GM19467 (cell line): Measurements from ENCODE around the gene NUP98.

Experiments used
- ATAC-seq: cut with Tn5 transposase; IDR thresholded peaks from one replicate; pipeline ENCODE4 v1.9.1; 2021; ENCODE audit warnings: mild to moderate bottlenecking, moderate library complexity; ENCODE audit not compliant: unreplicated experiment

Gene NUP98

GRCh38 chr11:3797329-3798090 is at the start of gene NUP98:
Gene NUP98, minus strand, starts transcription at chr11:3797554. Its CDS starts 15,437 bp downstream, at chr11:3782117.
- ATAC-seq, result peak; percentile 93

DNA sequence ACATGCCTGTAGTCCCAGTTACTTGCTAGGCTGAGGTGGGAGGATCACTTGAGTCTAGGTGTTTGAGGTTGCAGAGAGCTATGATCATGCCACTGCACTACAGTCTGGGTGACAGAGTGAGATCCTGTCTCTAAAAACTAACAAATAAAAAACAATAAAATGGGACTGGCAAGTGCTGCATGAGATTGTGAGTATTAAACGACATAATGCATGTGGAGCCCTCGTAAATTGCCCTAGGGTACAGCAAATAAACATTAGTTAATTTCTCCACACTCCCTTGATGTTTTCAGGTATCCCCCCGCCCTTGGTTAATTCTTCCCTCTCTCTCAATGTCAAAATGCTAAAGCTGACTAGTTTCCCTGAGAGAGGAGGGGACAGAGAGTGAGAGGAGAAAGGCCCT is 48.3 kb upstream of the NUP98 start:
- ATAC-seq, result no peak

DNA sequence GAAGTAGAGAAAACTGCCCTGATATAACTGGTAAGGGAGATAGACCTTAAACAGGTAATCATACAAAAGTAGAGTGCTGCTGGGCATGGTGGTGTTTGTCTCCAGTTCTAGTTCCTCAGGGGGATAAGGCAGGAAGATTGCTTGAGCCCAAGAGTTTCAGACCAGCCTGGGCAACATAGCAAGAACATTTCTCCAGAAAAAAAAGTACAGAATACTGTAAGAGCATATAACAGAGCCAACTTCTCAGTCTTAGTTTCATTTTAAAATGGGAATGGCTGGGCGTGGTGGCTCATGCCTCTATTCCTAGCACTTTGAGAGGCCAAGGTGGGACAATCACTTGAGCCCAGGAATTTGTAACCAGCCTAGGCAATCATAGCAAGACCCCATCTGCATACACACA is 47.9 kb upstream of the NUP98 start:
- no peak for ATAC-seq

GRCh38 chr11:3843326-3843725 is 46.0 kb upstream of the NUP98 start:
- ATAC-seq, result no peak

DNA sequence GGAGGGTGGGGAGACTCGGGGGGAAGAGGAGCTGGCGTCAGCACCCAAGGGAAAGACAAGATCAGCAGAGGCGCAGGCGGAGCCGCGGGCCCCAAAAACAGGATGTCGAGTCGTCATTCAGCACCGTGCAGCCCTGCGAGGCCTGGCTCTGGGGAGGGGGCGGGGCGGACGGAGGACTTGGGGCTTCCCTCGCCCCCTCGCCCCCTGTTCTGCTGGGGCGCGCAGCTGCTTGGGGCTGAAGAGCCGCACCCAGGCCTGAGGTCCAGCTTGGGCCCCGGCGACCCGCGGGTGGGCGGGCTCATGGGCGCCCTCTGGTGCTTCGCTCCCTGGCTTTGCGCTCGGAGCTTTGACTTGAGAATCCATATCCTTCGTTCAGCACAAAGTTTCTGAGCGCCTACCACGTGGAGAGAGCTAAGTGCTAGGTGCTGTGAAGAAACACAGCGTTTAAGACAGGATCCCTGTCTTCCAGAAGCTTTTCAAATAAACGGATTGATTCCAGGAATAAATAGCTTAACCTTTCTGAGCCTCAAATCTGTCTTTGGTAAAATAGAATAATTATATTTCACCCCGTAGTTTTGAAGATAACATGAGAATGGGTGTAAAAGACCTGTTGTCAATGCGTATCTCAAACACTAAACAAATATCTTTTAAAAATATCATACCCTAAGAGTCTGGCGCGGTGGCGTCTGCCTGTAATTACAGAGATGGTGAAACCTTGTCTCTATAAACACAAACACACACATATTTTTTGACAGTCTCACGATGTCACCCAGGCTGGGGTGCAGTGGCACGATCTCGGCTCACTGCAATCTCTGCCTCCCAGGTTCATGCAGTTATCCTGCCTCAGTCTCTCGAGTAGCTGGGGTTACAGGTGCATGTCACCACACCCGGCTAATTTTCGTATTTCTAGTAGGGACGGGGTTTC is 44.3 kb upstream of the NUP98 start:
- peak; percentile 46 for ATAC-seq

DNA sequence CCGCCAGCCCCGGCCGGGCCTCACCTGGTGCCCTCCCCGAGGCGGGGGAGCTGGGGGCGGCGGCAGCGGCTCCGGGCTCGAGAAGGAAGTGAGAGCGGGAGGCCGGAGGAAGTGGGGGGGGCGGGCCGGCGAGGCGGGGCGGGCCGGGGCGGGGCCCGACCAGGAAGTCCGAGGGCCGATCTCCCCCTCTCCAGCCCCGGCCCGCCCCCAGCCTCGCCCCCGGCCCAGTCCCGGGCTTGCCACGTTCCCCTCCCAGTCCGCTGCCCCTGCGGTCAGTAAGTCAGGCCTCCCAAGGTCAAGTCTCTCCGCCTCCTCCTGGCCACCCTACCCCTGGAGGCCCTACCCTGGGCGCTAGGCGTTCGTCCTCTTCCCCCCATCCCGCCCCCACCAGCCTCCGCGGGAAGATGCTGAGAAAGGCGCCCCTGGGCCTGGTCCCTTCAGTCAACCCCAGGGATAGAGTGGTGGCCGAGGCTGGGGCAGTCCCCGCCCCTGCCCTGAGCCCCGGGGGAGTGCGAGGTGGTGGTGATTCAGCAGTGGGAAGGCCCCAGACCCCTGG is 43.6 kb upstream of the NUP98 start, which contains the start of gene RHOG:
TSS of gene RHOG (minus strand) at position 90 of the 556 bp plus-strand sequence. CDS start 12,821 bp downstream, outside the sequence.
- peak; percentile 29 for ATAC-seq

GRCh38 chr11:3840004-3840869 is 42.9 kb upstream of the NUP98 start:
- ATAC-seq, result peak; percentile 11

- no peak for ATAC-seq
Measured at GRCh38 chr11:3838504-3838903, 41.1 kb upstream of the NUP98 start.

DNA sequence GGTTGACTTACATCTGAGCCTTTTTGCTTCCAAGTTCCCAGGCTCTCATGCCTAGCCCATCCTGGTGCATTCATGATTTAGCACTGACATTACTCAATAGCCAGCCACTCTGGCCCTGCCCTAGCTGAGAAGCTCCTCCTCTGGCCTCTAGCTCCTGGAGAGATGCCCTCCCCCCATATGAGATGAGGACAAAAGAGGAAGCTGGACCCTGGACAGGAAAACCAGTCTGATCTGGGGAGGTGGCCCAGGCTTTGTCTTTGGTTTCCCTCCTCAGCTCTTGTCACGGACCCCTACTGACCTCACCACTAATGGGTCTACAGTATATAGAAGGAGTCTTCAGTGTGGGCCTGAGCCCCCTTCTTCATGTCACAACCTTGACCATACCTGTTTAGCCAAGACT is 40.4 kb upstream of the NUP98 start:
- no peak for ATAC-seq

GRCh38 chr11:3836903-3837302 is 39.5 kb upstream of the NUP98 start:
- no peak for ATAC-seq

- ATAC-seq, result no peak
Measured at GRCh38 chr11:3835751-3836150, 38.4 kb upstream of the NUP98 start.

DNA sequence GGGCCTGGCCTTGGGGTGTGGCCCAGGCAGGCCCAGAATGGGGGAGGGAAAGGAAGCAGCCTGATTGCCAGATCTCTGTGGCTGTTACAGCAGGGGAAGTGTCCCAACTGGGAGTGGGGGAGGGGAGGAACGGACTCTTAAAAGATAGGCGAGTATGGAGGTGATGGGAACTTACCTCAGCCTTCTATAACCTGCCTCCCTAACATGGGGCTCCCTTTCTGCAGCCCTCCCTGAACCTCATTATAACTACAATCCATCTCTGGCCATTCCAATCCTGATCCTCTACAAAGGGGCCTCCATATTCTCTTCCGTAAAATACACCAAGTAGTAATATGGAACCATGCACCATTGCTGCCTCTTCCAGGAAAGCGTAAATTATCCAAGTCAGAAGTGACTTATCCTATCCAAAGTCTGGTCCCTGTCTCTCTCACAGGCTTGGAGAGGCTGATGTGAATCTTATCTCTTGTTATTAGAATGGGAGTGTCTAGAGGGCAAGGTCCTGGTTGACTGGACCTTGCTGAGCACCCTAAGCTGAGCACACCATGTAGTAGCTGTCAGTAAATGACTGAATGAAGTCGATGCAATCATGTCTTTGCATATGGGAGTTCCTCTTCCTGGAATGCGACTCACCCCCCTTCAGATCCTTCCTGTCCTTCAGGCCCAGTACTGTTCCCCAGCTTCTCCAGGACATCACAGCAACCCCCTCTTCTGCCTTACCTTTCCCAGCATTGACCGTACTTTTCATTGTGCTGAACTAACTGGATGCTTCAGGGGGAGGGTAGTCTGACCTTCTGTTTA is 37.5 kb upstream of the NUP98 start:
- no peak for ATAC-seq

DNA sequence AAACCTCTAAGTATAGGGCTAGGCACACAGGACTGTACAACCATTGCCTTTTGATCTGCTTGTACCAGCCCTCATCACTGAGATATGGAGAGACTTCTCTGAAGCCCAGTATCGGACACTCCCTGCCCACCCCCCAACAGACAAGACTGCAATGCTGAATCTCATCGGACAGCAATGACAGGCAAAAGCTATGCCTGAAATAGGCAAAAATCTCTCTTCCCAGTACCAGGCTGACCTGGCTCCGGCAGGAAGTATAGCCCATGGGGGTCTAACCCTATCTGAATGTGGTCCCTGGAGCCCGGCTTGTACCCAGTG is 37.0 kb upstream of the NUP98 start:
- no peak for ATAC-seq

- no peak for ATAC-seq
Measured at GRCh38 chr11:3833449-3833848, 36.1 kb upstream of the NUP98 start.

- ATAC-seq, result no peak
Measured at GRCh38 chr11:3832816-3833215, 35.5 kb upstream of the NUP98 start.

DNA sequence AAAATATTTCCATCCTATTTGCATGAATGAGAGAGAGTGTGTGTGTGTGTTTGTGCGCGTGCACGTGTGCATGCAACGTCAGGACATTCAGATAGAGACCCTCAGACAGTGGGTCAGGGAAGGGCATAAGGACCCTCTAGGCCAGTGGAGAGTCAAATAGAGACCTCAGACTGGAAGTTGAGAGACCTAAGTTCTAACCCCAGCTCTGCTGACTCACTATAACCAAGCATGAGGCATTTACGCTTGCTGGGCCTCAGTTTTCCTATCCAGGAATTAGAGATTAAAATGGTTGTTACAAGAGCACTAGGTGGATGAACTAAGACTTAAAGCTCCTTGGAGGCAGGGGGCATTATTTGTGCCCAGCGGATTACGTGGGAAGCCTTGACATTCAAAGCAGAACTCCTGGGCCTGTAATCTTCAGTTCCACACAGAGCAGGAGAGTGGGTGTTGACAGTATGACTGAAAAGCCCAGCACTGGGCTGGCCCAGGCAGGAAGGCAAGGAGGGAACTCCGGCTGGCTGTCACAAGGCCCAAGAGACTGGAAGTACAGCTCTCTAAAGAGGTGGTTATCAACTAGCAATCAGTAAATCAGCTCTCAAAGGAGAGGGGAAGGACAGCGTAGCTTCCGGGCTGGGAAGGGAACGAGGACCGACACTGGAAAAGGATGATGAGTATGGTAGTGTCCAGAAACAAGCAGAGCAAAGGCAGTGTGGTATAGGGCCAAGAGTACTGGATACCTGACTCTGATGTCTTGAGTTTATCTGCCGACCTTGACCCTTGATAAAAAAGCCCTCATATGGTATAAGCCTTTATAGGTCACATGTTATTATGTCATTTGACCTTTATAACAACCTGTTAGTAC is 34.3 kb upstream of the NUP98 start:
- no peak for ATAC-seq

GRCh38 chr11:3830730-3831129 is 33.4 kb upstream of the NUP98 start:
- ATAC-seq, result no peak

DNA sequence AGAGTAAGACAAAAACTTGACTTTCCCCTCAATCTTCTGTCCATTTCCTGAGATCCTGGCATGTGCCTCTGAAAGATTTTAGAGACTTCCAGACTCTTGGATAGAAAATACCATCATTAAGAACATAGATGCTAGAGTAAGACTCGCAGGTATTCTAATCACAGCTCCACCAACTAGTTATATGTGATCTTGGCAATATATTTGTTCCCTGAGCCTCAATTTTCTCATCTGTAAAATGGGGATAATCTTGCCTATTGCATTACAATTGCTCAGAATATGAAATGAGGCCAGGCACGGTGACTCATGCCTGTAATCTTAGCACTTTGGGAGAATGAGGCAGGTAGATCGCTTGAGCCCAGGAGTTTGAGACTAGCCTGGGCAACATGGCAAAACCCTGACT is 32.7 kb upstream of the NUP98 start:
- ATAC-seq, result no peak
